Omental fat pad (tissue), 4 donors: ENCODE measurements around the gene TRIP10. TPM values are rescaled to one million over a fixed set of nuclear protein-coding genes. Genes with fewer than 3 reads are reported as not detected.

ENCODE experiments used
- ATAC-seq: fragments of 150-250 bp; one replicate; pipeline ENCODE4 v1.9.1; 2016; ENCODE audit warnings: mild to moderate bottlenecking, moderate library complexity; ENCODE audit not compliant: low FRiP score
- DNase-seq: peaks from one replicate; pipeline ENCODE4 v3.0.0-alpha.2; 2019; ENCODE audit warnings: low spot score
- CTCF ChIP-seq, 3 donors: fragments of 450-650 bp; IDR thresholded peaks; one replicate each; pipeline ENCODE4 v1.5.1; 2016 to 2017; ENCODE audit warnings: antibody characterized with exemption in 3 of 3, mild to moderate bottlenecking in 3 of 3, moderate library complexity in 2 of 3
- total RNA-seq, 4 donors: library from RNA; depleted of rRNA; stranded (reverse); fragments of >200 nt; gene quantifications; one replicate each; pipeline ENCODE4 v1.1.0, GENCODE V29; 2016

Gene TRIP10
- total RNA-seq, 4 donors from 2014 or later, result 42.5 to 110 (median 66.6) TPM

- DNase-seq (no peak), ATAC-seq (no peak)
- no peak for TF ChIP-seq CTCF (IDR thresholded peaks at IDR 0.05)
Observed at GRCh38 chr19:6778386-6778785, 38.9 kb downstream of the TRIP10 start.

GRCh38 chr19:6779206-6779605 is 39.7 kb downstream of the TRIP10 start:
- TF ChIP-seq CTCF (IDR thresholded peaks at IDR 0.05), result no peak
- ATAC-seq (no peak), DNase-seq (no peak)

GRCh38 chr19:6787393-6787792 is 47.9 kb downstream of the TRIP10 start:
- ATAC-seq (no peak), DNase-seq (no peak)
- TF ChIP-seq CTCF (IDR thresholded peaks at IDR 0.05), result no peak

GRCh38 chr19:6788896-6789295 is 49.4 kb downstream of the TRIP10 start:
- no peak for TF ChIP-seq CTCF (IDR thresholded peaks at IDR 0.05)
- ATAC-seq (no peak), DNase-seq (no peak)

- DNase-seq, result no peak
- TF ChIP-seq CTCF (IDR thresholded peaks at IDR 0.05), result no peak
- no peak for ATAC-seq
Observed at GRCh38 chr19:6790194-6791128, 51.0 kb downstream of the TRIP10 start.

- no peak for TF ChIP-seq CTCF (IDR thresholded peaks at IDR 0.05)
- no peak for ATAC-seq
- DNase-seq, result no peak
Observed at GRCh38 chr19:6791237-6791636, 51.8 kb downstream of the TRIP10 start.

- ATAC-seq (no peak), DNase-seq (no peak)
- no peak for TF ChIP-seq CTCF (IDR thresholded peaks at IDR 0.05)
Observed at GRCh38 chr19:6793411-6793810, 53.9 kb downstream of the TRIP10 start.
